ENCODE measurements around the gene BEGAIN.

BEGAIN gene

GRCh38 chr14:100565650-100566049 lies 21.6 kb downstream of the BEGAIN start:
- ChIA-PET CTCF (no interaction called here), POLR2A (no interaction called here)
- H3K4me3 ChIP-seq (ENCODE audit: low read depth, low read length) = no peak overlapping the region
- DNase-seq (ENCODE audit: low read depth, low spot score) = no peak
- TF ChIP-seq CTCF (IDR thresholded peaks at IDR 0.05; ENCODE audit: insufficient read depth, low read length, missing control alignments) = no peak

- DNase-seq (ENCODE audit: low read depth, low spot score) = no peak
- CTCF ChIA-PET = interaction anchor here (1.2 kb wide), 1 partner anchor 179 kb away, joined by 3 read pairs; no protein-coding TSS in a partner anchor
- POLR2A ChIA-PET = no interaction called here
- H3K4me3 ChIP-seq (ENCODE audit: low read depth, low read length) = no peak overlapping the region
- TF ChIP-seq CTCF (IDR thresholded peaks at IDR 0.05; ENCODE audit: insufficient read depth, low read length, missing control alignments) = no peak
Observed at GRCh38 chr14:100564512-100564911, 22.7 kb downstream of the BEGAIN start.

GRCh38 chr14:100562751-100563150 lies 24.5 kb downstream of the BEGAIN start:
- no peak for TF ChIP-seq CTCF (IDR thresholded peaks at IDR 0.05; ENCODE audit: insufficient read depth, low read length, missing control alignments)
- no peak overlapping the region for H3K4me3 ChIP-seq (ENCODE audit: low read depth, low read length)
- DNase-seq (ENCODE audit: low read depth, low spot score) = no peak
- POLR2A ChIA-PET = no interaction called here
- CTCF ChIA-PET = no interaction called here

- DNase-seq (ENCODE audit: low read depth, low spot score) = no peak
- TF ChIP-seq CTCF (IDR thresholded peaks at IDR 0.05; ENCODE audit: insufficient read depth, low read length, missing control alignments) = no peak
- H3K4me3 ChIP-seq (ENCODE audit: low read depth, low read length) = no peak overlapping the region
- CTCF ChIA-PET = no interaction called here
- POLR2A ChIA-PET = no interaction called here
Observed at GRCh38 chr14:100561005-100561404, 26.2 kb downstream of the BEGAIN start.

- no peak for TF ChIP-seq CTCF (IDR thresholded peaks at IDR 0.05; ENCODE audit: insufficient read depth, low read length, missing control alignments)
- ChIA-PET POLR2A (no interaction called here), CTCF (no interaction called here)
- H3K4me3 ChIP-seq (ENCODE audit: low read depth, low read length) = no peak overlapping the region
- DNase-seq (ENCODE audit: low read depth, low spot score) = no peak
Observed at GRCh38 chr14:100560471-100560870, 26.7 kb downstream of the BEGAIN start.

GRCh38 chr14:100559455-100559854 lies 27.8 kb downstream of the BEGAIN start:
- no peak for DNase-seq (ENCODE audit: low read depth, low spot score)
- ChIA-PET CTCF (interaction anchor here (0.7 kb wide), 1 partner anchor 142 kb away, joined by 3 read pairs; no protein-coding TSS in a partner anchor), POLR2A (no interaction called here)
- TF ChIP-seq CTCF (IDR thresholded peaks at IDR 0.05; ENCODE audit: insufficient read depth, low read length, missing control alignments) = no peak
- H3K4me3 ChIP-seq (ENCODE audit: low read depth, low read length) = no peak overlapping the region
